Fibroblast of lung (primary cell): ENCODE measurements around the gene PABPC1L.

Experiments used
- CTCF ChIP-seq, 2 donors: IDR thresholded peaks in 1 of 2; conservative IDR thresholded peaks in 1 of 2; 1 replicate in 1 of 2; 2 replicates in 1 of 2; pipeline ENCODE4 v1.5.1; 2011 to 2012; ENCODE audit warnings: low read length in 2 of 2, control low read depth in 1 of 2, inconsistent platforms in 1 of 2, low read depth in 1 of 2, mild to moderate bottlenecking in 1 of 2
- EZH2 ChIP-seq: IDR thresholded peaks from 2 replicates; pipeline ENCODE4 v1.5.1; 2012; ENCODE audit warnings: low read length, control low read depth, mild to moderate bottlenecking; ENCODE audit errors: missing control alignments

GRCh38 chr20:44901974-44902373 is 7.9 kb upstream of the PABPC1L start:
- TF ChIP-seq CTCF (conservative IDR thresholded peaks at IDR 0.05 in 1 of 2, IDR thresholded peaks at IDR 0.05 in 1 of 2; ENCODE audit: low read depth in 1 of 2, low read length in 2 of 2) (no peak), EZH2 (no peak)
